Rectal smooth muscle tissue (tissue), 1 donor: ENCODE data around the gene SERTM1.

ENCODE experiments used
- H3K27ac ChIP-seq: one replicate; pipeline ENCODE4 v1.7.0; 2013; ENCODE audit warnings: low read depth, low read length, inconsistent platforms
- H3K27me3 ChIP-seq: one replicate; pipeline ENCODE4 v1.7.0; 2013; ENCODE audit warnings: low read length; ENCODE audit not compliant: control insufficient read depth, insufficient read depth
- H3K36me3 ChIP-seq: one replicate; pipeline ENCODE4 v1.7.0; 2013; ENCODE audit warnings: low read length; ENCODE audit not compliant: control insufficient read depth, insufficient read depth
- H3K4me1 ChIP-seq: one replicate; pipeline ENCODE4 v1.7.0; 2013; ENCODE audit warnings: low read length; ENCODE audit not compliant: control insufficient read depth, insufficient read depth
- H3K4me3 ChIP-seq: one replicate; pipeline ENCODE4 v1.7.0; 2013; ENCODE audit warnings: low read length
- H3K9ac ChIP-seq: one replicate; pipeline ENCODE4 v1.7.0; 2013; ENCODE audit warnings: low read length

Gene SERTM1

GRCh38 chr13:36673838-36674326 lies at the start of gene SERTM1:
TSS of gene SERTM1 (plus strand) at chr13:36674020. CDS start at chr13:36695079, 21,059 bp downstream.
- Histone ChIP-seq H3K27me3 (peaks cover 2% of the 10 kb centered on the region), H3K9ac (no peak within 1 kb of the TSS), H3K27ac (no peak within 1 kb of the TSS), H3K4me1 (no peaks in the 10 kb centered on the region), H3K36me3 (no peaks in the 10 kb centered on the region), H3K4me3 (peak within 1 kb of the TSS; percentile 21)

DNA sequence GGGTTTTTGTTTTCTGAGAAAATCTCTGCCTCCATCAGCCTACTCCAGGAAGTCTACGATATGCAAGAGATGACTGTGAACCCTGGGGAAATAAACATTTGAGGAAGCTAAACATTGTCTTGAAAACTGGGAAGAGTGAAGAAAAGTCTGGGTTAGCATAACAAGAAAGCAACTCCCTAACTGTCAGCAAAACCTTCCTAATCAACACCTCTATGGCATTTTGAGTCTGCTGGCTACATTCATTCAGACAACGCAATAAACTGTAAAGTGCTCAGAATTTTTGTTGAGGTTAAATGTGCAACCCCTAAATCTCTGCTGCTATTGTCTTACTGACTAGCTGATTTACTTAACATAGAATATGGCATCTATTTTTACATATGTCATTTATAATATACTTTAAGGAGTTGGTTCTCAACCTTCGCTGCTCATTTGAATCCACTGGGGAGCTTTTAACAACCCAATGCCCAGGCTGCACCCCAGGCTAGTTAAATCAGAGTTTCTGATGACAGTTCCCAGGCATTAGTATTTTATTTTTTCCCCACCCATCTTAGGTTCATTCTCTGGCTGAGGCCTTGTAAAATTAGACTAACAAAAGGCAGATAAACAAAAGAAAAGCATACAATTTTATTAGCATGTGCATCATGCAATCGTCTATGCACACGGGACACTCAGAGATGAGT lies 45.3 kb upstream of the SERTM1 start:
- Histone ChIP-seq H3K4me3 (no peak overlapping the region), H3K27me3 (no peaks in the 10 kb centered on the region), H3K4me1 (no peaks in the 10 kb centered on the region), H3K9ac (no peak overlapping the region), H3K27ac (no peak overlapping the region), H3K36me3 (no peaks in the 10 kb centered on the region)

DNA sequence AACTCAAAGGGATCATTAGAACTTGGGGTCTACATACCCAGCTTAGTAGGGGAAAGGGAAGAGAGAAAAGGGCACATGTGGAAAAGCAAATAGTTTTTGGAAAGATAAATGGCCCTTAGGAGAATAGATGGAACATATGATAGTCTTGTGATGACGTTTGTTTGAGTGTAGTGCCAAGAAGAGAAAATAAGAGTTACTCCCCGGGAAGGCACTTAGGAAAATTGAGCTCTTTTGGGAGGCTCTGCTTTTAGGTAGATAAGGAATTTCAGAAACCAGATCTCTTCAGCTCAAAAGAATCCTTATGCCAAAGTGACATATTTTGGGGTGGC lies 44.8 kb upstream of the SERTM1 start:
- Histone ChIP-seq H3K4me3 (no peak overlapping the region), H3K9ac (no peak overlapping the region), H3K27ac (no peak overlapping the region), H3K4me1 (no peaks in the 10 kb centered on the region), H3K27me3 (no peaks in the 10 kb centered on the region), H3K36me3 (no peaks in the 10 kb centered on the region)

GRCh38 chr13:36630181-36630803 lies 43.5 kb upstream of the SERTM1 start:
- no peaks in the 10 kb centered on the region for H3K27me3 ChIP-seq

DNA sequence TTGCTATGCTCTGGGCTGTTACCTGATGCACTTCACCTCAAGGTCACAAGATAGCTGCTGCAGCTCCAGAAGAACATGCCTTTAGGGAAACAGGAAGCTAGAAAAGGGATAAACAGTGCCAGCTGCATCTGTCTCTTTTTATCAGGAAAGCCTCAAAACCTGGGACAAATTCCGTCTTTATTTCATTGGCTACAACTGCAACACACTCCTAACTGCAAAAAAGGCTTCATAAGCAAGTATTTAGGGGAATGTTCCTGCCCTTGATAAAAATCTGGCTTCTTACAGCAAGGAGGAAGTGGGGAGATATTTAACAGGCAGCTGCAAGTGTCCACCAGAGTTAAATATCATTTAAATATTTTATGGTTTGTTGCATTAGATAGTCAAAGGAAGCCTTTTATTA lies 34.2 kb upstream of the SERTM1 start:
- Histone ChIP-seq H3K4me3 (no peak overlapping the region), H3K36me3 (no peaks in the 10 kb centered on the region), H3K27me3 (no peaks in the 10 kb centered on the region), H3K27ac (no peak overlapping the region), H3K9ac (no peak overlapping the region), H3K4me1 (no peaks in the 10 kb centered on the region)

More at GRCh38 chr13:36630181-36630803, 43.5 kb upstream of the SERTM1 start:
- Histone ChIP-seq H3K4me1 (no peaks in the 10 kb centered on the region), H3K36me3 (no peaks in the 10 kb centered on the region), H3K9ac (no peak overlapping the region), H3K4me3 (no peak overlapping the region), H3K27ac (no peak overlapping the region)

DNA sequence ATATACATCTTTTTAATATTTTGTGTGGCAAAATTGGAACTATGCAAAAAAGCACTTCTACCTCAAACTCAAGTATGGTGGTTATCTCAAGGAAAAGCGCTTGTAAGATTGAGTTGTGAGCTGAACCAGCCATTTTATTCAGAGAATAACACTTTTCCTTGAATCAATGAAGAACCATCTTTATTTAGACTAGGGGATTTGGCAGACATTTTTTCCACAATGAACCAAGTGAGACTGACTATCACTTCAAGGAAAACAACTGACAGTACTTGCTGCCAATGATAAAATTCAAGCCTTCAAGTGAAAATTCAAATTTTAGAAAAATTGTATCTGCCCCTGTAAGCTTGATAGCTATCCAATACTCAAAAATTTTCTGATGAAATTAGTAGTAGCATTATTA lies 23.2 kb upstream of the SERTM1 start:
- no peaks in the 10 kb centered on the region for H3K4me1 ChIP-seq
- no peak overlapping the region for H3K4me3 ChIP-seq
- H3K27me3 ChIP-seq = no peaks in the 10 kb centered on the region
- no peak overlapping the region for H3K27ac ChIP-seq
- no peak overlapping the region for H3K9ac ChIP-seq
- H3K36me3 ChIP-seq = no peaks in the 10 kb centered on the region

- H3K4me1 ChIP-seq = no peaks in the 10 kb centered on the region
- no peaks in the 10 kb centered on the region for H3K36me3 ChIP-seq
- no peak overlapping the region for H3K9ac ChIP-seq
- H3K27me3 ChIP-seq = no peaks in the 10 kb centered on the region
- H3K4me3 ChIP-seq = no peak overlapping the region
- no peak overlapping the region for H3K27ac ChIP-seq
These were observed 8.2 kb upstream of the SERTM1 start for GRCh38 chr13:36665630-36666029.

DNA sequence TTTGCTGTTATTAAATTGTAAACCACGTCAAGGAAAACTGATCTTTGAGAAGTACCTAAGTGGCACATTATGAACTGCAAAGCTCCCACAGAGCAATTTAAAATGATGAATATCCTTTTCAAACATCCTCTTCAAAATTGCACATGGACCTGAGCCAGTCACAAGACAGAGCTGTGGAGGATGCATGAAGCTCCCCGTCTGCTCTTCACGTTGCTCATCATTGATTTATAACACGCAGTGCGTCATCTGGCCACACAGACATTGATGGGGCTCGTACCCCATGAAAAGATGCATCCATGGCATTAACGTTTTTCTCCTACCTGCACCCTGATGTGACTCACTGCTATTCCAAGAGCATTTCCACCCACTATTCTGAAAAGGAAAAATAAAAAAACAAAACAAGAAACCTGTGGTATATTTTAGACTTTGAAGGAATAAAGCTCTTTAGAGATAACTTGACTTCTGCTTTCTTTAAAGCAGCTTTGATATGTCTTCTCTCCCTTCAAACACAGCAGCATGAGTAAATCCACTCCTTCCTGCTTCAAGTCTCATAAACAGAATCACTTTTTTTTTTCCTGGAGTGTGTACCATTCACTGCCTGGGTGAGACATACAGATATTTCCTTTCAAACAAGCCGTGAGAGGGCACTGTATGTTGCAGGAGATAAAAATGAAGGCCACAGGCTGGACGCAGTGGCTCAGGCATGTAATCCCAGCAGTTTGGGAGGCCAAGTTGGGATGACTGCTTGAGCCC lies 7.2 kb upstream of the SERTM1 start:
- Histone ChIP-seq H3K27me3 (no peaks in the 10 kb centered on the region), H3K9ac (no peak overlapping the region), H3K4me1 (no peaks in the 10 kb centered on the region), H3K27ac (no peak overlapping the region), H3K36me3 (no peaks in the 10 kb centered on the region), H3K4me3 (no peak overlapping the region)

- Histone ChIP-seq H3K4me1 (no peaks in the 10 kb centered on the region), H3K27ac (no peak overlapping the region), H3K27me3 (peaks cover 2% of the 10 kb centered on the region), H3K9ac (no peak overlapping the region), H3K4me3 (no peak overlapping the region), H3K36me3 (no peaks in the 10 kb centered on the region)
These were observed 5.5 kb upstream of the SERTM1 start for GRCh38 chr13:36668316-36668715.

DNA sequence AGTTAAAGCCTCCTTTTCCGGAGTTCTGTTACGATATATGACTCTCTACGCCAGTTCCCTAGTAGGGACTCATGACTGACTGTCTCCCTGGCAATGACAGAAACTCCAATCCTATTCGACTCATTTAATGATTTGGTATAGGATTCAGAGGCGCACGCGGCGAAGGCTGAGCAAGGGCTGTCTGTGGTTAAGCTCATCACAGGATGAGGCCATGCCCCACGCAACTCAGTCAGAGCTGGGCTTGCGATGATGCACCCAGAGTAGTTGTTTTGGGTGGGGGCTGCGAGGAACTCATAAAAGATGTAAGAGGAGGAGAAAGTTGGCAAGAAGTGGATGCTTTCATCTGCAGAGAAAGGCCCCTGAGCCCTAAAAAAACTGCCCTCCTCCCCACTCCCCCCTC lies 468 bp upstream of the SERTM1 start:
- Histone ChIP-seq H3K36me3 (no peaks in the 10 kb centered on the region), H3K4me3 (no peak overlapping the region), H3K9ac (no peak overlapping the region), H3K27me3 (peaks cover 2% of the 10 kb centered on the region), H3K27ac (no peak overlapping the region), H3K4me1 (no peaks in the 10 kb centered on the region)

DNA sequence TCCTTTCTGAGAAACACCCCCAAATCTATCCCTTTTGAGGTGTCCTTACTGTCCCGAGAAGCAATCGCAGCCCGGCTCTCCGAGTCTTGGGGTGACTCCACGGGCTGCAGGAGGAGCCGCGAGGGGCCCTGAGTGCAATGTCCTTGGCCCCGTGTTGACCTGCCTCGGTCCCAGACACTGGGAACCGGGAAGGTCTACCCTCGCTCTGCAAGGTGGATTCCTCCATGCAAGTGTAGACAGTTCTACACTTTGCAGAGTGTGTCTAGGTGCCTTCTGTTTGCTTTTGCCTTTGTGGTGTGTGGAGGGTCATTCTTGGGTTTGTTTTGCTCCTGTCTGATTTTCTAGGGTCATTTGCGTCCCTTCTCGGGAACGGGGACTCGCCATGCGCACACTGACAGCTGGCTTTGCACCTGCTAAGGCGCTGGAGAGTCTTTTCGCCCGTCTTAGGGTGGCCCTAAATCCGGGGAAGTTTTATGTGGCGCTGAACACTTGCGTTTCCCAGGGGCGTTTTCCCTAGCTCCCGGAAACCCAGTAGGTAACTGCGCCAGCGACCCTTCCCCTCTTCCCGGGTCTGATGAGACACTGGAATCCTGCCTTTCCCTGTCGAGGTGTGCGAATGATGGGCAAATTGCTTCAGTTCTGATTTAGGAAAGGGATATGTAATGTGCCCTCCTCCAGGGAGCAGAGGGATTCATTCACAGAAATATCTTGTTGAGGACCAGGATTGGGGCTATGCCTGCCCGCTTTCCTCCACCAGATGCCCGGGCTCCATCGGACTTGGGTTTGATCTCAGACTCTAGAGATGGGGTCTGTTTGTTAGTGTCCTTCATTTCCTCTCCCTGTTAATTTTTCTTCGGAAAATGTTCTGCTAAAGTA lies 755 bp downstream of the SERTM1 start:
- no peaks in the 10 kb centered on the region for H3K4me1 ChIP-seq
- no peak overlapping the region for H3K4me3 ChIP-seq
- peaks cover 2% of the 10 kb centered on the region for H3K27me3 ChIP-seq
- no peaks in the 10 kb centered on the region for H3K36me3 ChIP-seq
- H3K9ac ChIP-seq = no peak overlapping the region
- no peak overlapping the region for H3K27ac ChIP-seq

- Histone ChIP-seq H3K36me3 (no peaks in the 10 kb centered on the region), H3K4me3 (no peak overlapping the region), H3K9ac (no peak overlapping the region), H3K4me1 (no peaks in the 10 kb centered on the region), H3K27ac (no peak overlapping the region), H3K27me3 (peaks cover 2% of the 10 kb centered on the region)
These were observed 1.4 kb downstream of the SERTM1 start for GRCh38 chr13:36675213-36675536.
